ENCODE results near the gene OR2H2. TPM values are rescaled to one million over a fixed set of nuclear protein-coding genes. Genes with fewer than 3 reads are reported as not detected.

The OR2H2 gene
- total and polyA plus RNA-seq, 2 of the 13 experiments (the other 11 are each of a cell fraction or from before 2014, with no cell fraction given), result not detected

DNA sequence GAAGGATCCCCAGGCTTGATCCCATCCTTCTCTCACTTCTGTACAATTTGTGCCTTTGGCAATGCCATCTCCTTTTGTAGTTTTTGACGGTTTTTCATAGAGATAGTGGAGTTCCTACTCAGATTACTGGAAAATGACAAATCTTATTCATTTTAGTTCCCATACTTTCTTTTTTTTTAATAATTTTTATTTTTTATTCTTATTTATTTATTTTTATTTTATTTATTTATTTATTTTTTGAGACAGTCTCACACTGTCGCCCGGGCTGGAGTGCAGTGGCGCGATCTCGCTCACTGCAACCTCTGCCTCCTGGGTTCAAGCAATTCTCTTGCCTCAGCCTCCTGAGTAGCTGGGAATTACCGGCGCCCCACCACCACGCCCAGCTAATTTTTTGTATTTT lies 52.3 kb downstream of the OR2H2 start:
- Histone ChIP-seq H3K9ac (ENCODE audit: insufficient read depth, low read depth, low read length) (no peak overlapping the region), H3K36me3 (replicated peaks in 1 of 2; ENCODE audit: control insufficient read depth in 1 of 2, insufficient read depth in 2 of 2, low read length in 2 of 2) (no peaks in the 10 kb centered on the region), H3K79me2 (ENCODE audit: insufficient read depth, low read length) (no peaks in the 10 kb centered on the region), H3K27me3 (ENCODE audit: control insufficient read depth in 1 of 2, insufficient read depth in 2 of 2, low read length in 2 of 2) (peaks cover 0 to 25% of the 10 kb centered on the region in 2 experiments), H2AFZ (ENCODE audit: low read length) (no peak overlapping the region), H3K4me2 (ENCODE audit: low read depth, low read length) (no peak overlapping the region), H3K9me3 (ENCODE audit: low read length) (no peaks in the 10 kb centered on the region), H4K20me1 (ENCODE audit: insufficient read depth, low read length) (no peaks in the 10 kb centered on the region), H3K27ac (ENCODE audit: extremely low read length, insufficient read depth, low read length) (no peak overlapping the region), H3K4me3 (replicated peaks in 1 of 3; ENCODE audit: insufficient read depth in 1 of 3, low read depth in 2 of 3, low read length in 3 of 3) (no peak overlapping the region), H3K4me1 (ENCODE audit: insufficient read depth, low read length) (peaks cover 8% of the 10 kb centered on the region)
- in situ Hi-C loops (cut with HindIII; ENCODE audit: extremely low pct_ligation_motif_present, low pct_unique_long_range_greater_than_20kb), result no loop called here
- DNase-seq (ENCODE audit: low spot score) (no peak), ATAC-seq (no peak), FAIRE-seq (no peak)
- 65% methylated on average over 9 of the region's 9 CpGs for WGBS (ENCODE audit: low lambda C conversion rate)
- no TSS peak for BruUV-seq (replicated peaks)
- TF ChIP-seq ERF (CRISPR knock-in tag; IDR thresholded peaks at IDR 0.05) (no peak), SMAD9 (CRISPR knock-in tag; IDR thresholded peaks at IDR 0.05) (no peak), HDAC1 (CRISPR knock-in tag; IDR thresholded peaks at IDR 0.05) (no peak)
- intact Hi-C loops (cut with micrococcal nuclease; ENCODE audit: unreplicated experiment), result no loop called here
- POLR2A ChIA-PET, result no interaction called here
- CTCF ChIA-PET (ENCODE audit: low intra/inter-chr PET ratio, low total read pairs), result no interaction called here

Small RNA genes lying within 50 kb of the gene (small RNA-seq; reads per million reads assigned to genes)
- gene SNORD32B (ENCODE audit: insufficient read depth in 2 of 3, insufficient read length in 3 of 3, low read depth in 2 of 3, low replicate concordance in 1 of 3), result 0 reads per million in 3 experiments
- gene SUMO2P1 (ENCODE audit: insufficient read depth in 2 of 3, insufficient read length in 3 of 3, low read depth in 2 of 3, low replicate concordance in 1 of 3), result 0 reads per million in 3 experiments
- 0 reads per million in 3 experiments for gene TMEM183AP1 (ENCODE audit: insufficient read depth in 2 of 3, insufficient read length in 3 of 3, low read depth in 2 of 3, low replicate concordance in 1 of 3)

Other genes with a start within 250 kb of the OR2H2 start
- not detected in 2 replicates for gene OR5V1, start 216.3 kb upstream of the OR2H2 start, total RNA-seq (2016; rRNA removed; fragmentation: Illumina TruSeq; extraction: Trizol)
- not detected in 2 replicates for gene OR5V1, start 216.3 kb upstream of the OR2H2 start, polyA plus RNA-seq (2011; rRNA removed)
- gene OR12D3, start 209.8 kb upstream of the OR2H2 start, total RNA-seq (2016; rRNA removed; fragmentation: Illumina TruSeq; extraction: Trizol), result not detected in 2 replicates
- not detected in 2 replicates for gene OR12D3, start 209.8 kb upstream of the OR2H2 start, polyA plus RNA-seq (2011; rRNA removed)
- not detected in 2 replicates for gene OR12D2, start 189.5 kb upstream of the OR2H2 start, total RNA-seq (2016; rRNA removed; fragmentation: Illumina TruSeq; extraction: Trizol)
- 0.05 and 0.26 TPM in 2 replicates for gene OR12D2, start 189.5 kb upstream of the OR2H2 start, polyA plus RNA-seq (2011; rRNA removed)
- gene OR12D1, start 170.2 kb upstream of the OR2H2 start, total RNA-seq (2016; rRNA removed; fragmentation: Illumina TruSeq; extraction: Trizol), result not detected in 2 replicates
- 0.05 TPM in 1 of 2 replicates, not detected in the other for gene OR12D1, start 170.2 kb upstream of the OR2H2 start, polyA plus RNA-seq (2011; rRNA removed)
- not detected in 2 replicates for gene OR10C1, start 145.8 kb upstream of the OR2H2 start, total RNA-seq (2016; rRNA removed; fragmentation: Illumina TruSeq; extraction: Trizol)
- 0.04 TPM in 1 of 2 replicates, not detected in the other for gene OR10C1, start 145.8 kb upstream of the OR2H2 start, polyA plus RNA-seq (2011; rRNA removed)
- not detected in 2 replicates for gene OR11A1, start 128.1 kb upstream of the OR2H2 start, total RNA-seq (2016; rRNA removed; fragmentation: Illumina TruSeq; extraction: Trizol)
- gene OR11A1, start 128.1 kb upstream of the OR2H2 start, polyA plus RNA-seq (2011; rRNA removed), result not detected in 2 replicates
- gene OR2H1, start 128.0 kb upstream of the OR2H2 start, total RNA-seq (2016; rRNA removed; fragmentation: Illumina TruSeq; extraction: Trizol), result not detected in 2 replicates
- gene OR2H1, start 128.0 kb upstream of the OR2H2 start, polyA plus RNA-seq (2011; rRNA removed), result 0.15 and 0.21 TPM in 2 replicates
- not detected in 2 replicates for gene MAS1L, start 97.2 kb upstream of the OR2H2 start, total RNA-seq (2016; rRNA removed; fragmentation: Illumina TruSeq; extraction: Trizol)
- gene MAS1L, start 97.2 kb upstream of the OR2H2 start, polyA plus RNA-seq (2011; rRNA removed), result not detected in 2 replicates
- 172 and 244 TPM in 2 replicates for gene UBD, start 25.4 kb upstream of the OR2H2 start, total RNA-seq (2016; rRNA removed; fragmentation: Illumina TruSeq; extraction: Trizol)
- 13.9 and 26.9 TPM in 2 replicates for gene UBD, start 25.4 kb upstream of the OR2H2 start, polyA plus RNA-seq (2011; rRNA removed)
- 0.07 TPM in 1 of 2 replicates, not detected in the other for gene GABBR1, start 48.1 kb downstream of the OR2H2 start, total RNA-seq (2016; rRNA removed; fragmentation: Illumina TruSeq; extraction: Trizol)
- 0.37 and 0.38 TPM in 2 replicates for gene GABBR1, start 48.1 kb downstream of the OR2H2 start, polyA plus RNA-seq (2011; rRNA removed)
- not detected in 2 replicates for gene MOG, start 72.0 kb downstream of the OR2H2 start, total RNA-seq (2016; rRNA removed; fragmentation: Illumina TruSeq; extraction: Trizol)
- gene MOG, start 72.0 kb downstream of the OR2H2 start, polyA plus RNA-seq (2011; rRNA removed), result not detected in 2 replicates
- gene ZFP57, start 96.0 kb downstream of the OR2H2 start, total RNA-seq (2016; rRNA removed; fragmentation: Illumina TruSeq; extraction: Trizol), result not detected in 2 replicates
- not detected in 2 replicates for gene ZFP57, start 96.0 kb downstream of the OR2H2 start, polyA plus RNA-seq (2011; rRNA removed)
- 3.5 and 6.0 TPM in 2 replicates for gene HLA-F, start 138.3 kb downstream of the OR2H2 start, total RNA-seq (2016; rRNA removed; fragmentation: Illumina TruSeq; extraction: Trizol)
- 6.1 and 9.3 TPM in 2 replicates for gene HLA-F, start 138.3 kb downstream of the OR2H2 start, polyA plus RNA-seq (2011; rRNA removed)
- 0.15 and 0.29 TPM in 2 replicates for gene HLA-G, start 242.7 kb downstream of the OR2H2 start, total RNA-seq (2016; rRNA removed; fragmentation: Illumina TruSeq; extraction: Trizol)
- gene HLA-G, start 242.7 kb downstream of the OR2H2 start, polyA plus RNA-seq (2011; rRNA removed), result 0.30 and 0.80 TPM in 2 replicates

Measured in HepG2 (cell line).